ENCODE measurements around the gene TRAPPC3. TPM values are rescaled to one million over a fixed set of nuclear protein-coding genes. Genes with fewer than 3 reads are reported as not detected.

Gene TRAPPC3
- total RNA-seq, 1 experiment from 2014 or later, result 98.7 TPM

GRCh38 chr1:36092798-36093185 is 56.5 kb downstream of the TRAPPC3 start:
- Histone ChIP-seq H3K4me3 (ENCODE audit: low read depth in 2 of 2, low read length in 2 of 2) (no peak overlapping the region), H3K9me3 (ENCODE audit: control insufficient read depth, insufficient read depth, low read depth, low read length) (no peaks in the 10 kb centered on the region), H3K36me3 (ENCODE audit: control insufficient read depth, insufficient read depth, low read length) (peaks cover 13% of the 10 kb centered on the region), H3K27ac (ENCODE audit: low read length) (no peak overlapping the region), H3K27me3 (ENCODE audit: control insufficient read depth, insufficient read depth, low read length) (no peaks in the 10 kb centered on the region), H3K4me1 (ENCODE audit: control insufficient read depth, insufficient read depth, low read length) (peaks cover 3% of the 10 kb centered on the region; the same call in 1 of the 2 replicates)
- no TSS peak for BruUV-seq (replicated peaks)
- no peak for DNase-seq (ENCODE audit: low read depth, low spot score)
- CTCF ChIA-PET, result no interaction called here
- ATAC-seq, result no peak
- POLR2A ChIA-PET, result no interaction called here
- TF ChIP-seq SIN3A (IDR thresholded peaks at IDR 0.05; ENCODE audit: borderline replicate concordance, insufficient read depth, low read depth, low read length) (no peak), POLR2AphosphoS5 (IDR thresholded peaks at IDR 0.05; ENCODE audit: low read depth, low read length) (no peak), TCF7L2 (IDR thresholded peaks at IDR 0.05; ENCODE audit: low read depth, low read length) (no peak)
- TF ChIP-seq, protein P1, sequence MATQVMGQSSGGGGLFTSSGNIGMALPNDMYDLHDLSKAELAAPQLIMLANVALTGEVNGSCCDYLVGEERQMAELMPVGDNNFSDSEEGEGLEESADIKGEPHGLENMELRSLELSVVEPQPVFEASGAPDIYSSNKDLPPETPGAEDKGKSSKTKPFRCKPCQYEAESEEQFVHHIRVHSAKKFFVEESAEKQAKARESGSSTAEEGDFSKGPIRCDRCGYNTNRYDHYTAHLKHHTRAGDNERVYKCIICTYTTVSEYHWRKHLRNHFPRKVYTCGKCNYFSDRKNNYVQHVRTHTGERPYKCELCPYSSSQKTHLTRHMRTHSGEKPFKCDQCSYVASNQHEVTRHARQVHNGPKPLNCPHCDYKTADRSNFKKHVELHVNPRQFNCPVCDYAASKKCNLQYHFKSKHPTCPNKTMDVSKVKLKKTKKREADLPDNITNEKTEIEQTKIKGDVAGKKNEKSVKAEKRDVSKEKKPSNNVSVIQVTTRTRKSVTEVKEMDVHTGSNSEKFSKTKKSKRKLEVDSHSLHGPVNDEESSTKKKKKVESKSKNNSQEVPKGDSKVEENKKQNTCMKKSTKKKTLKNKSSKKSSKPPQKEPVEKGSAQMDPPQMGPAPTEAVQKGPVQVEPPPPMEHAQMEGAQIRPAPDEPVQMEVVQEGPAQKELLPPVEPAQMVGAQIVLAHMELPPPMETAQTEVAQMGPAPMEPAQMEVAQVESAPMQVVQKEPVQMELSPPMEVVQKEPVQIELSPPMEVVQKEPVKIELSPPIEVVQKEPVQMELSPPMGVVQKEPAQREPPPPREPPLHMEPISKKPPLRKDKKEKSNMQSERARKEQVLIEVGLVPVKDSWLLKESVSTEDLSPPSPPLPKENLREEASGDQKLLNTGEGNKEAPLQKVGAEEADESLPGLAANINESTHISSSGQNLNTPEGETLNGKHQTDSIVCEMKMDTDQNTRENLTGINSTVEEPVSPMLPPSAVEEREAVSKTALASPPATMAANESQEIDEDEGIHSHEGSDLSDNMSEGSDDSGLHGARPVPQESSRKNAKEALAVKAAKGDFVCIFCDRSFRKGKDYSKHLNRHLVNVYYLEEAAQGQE (IDR thresholded peaks at IDR 0.05; ENCODE audit: insufficient read depth in 1 of 2, low read depth in 2 of 2, low read length in 1 of 2), result no peak
- TF ChIP-seq, protein P2, sequence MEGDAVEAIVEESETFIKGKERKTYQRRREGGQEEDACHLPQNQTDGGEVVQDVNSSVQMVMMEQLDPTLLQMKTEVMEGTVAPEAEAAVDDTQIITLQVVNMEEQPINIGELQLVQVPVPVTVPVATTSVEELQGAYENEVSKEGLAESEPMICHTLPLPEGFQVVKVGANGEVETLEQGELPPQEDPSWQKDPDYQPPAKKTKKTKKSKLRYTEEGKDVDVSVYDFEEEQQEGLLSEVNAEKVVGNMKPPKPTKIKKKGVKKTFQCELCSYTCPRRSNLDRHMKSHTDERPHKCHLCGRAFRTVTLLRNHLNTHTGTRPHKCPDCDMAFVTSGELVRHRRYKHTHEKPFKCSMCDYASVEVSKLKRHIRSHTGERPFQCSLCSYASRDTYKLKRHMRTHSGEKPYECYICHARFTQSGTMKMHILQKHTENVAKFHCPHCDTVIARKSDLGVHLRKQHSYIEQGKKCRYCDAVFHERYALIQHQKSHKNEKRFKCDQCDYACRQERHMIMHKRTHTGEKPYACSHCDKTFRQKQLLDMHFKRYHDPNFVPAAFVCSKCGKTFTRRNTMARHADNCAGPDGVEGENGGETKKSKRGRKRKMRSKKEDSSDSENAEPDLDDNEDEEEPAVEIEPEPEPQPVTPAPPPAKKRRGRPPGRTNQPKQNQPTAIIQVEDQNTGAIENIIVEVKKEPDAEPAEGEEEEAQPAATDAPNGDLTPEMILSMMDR (IDR thresholded peaks at IDR 0.05), result no peak
- intact Hi-C loops (cut with micrococcal nuclease; ENCODE audit: unreplicated experiment) (no loop called here), in situ Hi-C loops (cut with HindIII; ENCODE audit: low pct_unique_long_range_greater_than_20kb, low sequenced_read_pairs) (no loop called here)

DNA sequence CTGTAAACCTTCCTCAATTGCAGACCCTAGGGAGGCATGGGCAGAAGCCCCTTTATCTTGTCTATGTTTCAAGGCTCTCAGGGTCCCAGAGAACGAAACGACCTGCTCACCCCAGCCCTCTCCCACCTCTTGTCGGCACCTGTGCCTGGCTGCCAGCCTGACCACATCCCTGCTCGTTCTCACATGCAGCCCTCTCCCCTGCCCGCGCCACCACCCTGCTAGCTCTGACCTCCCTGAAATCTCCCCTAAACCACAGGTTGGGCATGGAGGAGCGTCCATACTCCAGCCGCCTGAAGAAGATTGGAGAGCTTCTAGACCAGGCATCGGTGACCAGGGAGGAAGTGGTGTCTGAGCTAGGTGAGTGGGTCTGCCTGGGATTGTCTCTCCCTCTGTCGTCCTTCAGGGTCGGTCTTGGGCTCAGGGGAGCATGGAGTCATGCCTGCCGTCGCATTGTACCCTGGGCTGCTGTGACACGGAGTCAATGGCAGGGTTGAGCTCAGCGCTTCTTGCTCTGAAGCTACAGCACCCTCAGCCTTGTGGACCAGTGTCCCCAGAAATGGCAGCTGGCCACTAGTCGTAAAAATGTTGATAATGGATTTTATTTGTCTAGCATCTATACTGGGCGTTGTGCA is 57.0 kb downstream of the TRAPPC3 start:
- no TSS peak for BruUV-seq (replicated peaks)

More for the DNA sequence above, 57.0 kb downstream of the TRAPPC3 start:
- intact Hi-C loops (cut with micrococcal nuclease; ENCODE audit: unreplicated experiment), result no loop called here
- no peak for ATAC-seq
- TF ChIP-seq POLR2AphosphoS5 (IDR thresholded peaks at IDR 0.05; ENCODE audit: low read depth, low read length) (no peak), SIN3A (IDR thresholded peaks at IDR 0.05; ENCODE audit: borderline replicate concordance, insufficient read depth, low read depth, low read length) (no peak), TCF7L2 (IDR thresholded peaks at IDR 0.05; ENCODE audit: low read depth, low read length) (no peak)
- TF ChIP-seq, protein P2 (IDR thresholded peaks at IDR 0.05), result no peak
- TF ChIP-seq, protein P1 (IDR thresholded peaks at IDR 0.05; ENCODE audit: insufficient read depth in 1 of 2, low read depth in 2 of 2, low read length in 1 of 2), result no peak
- Histone ChIP-seq H3K9me3 (ENCODE audit: control insufficient read depth, insufficient read depth, low read depth, low read length) (no peaks in the 10 kb centered on the region), H3K4me3 (ENCODE audit: low read depth in 2 of 2, low read length in 2 of 2) (no peak overlapping the region), H3K36me3 (ENCODE audit: control insufficient read depth, insufficient read depth, low read length) (peaks cover 13% of the 10 kb centered on the region), H3K27ac (ENCODE audit: low read length) (no peak overlapping the region), H3K4me1 (ENCODE audit: control insufficient read depth, insufficient read depth, low read length) (peaks cover 3% of the 10 kb centered on the region; the same call in 1 of the 2 replicates), H3K27me3 (ENCODE audit: control insufficient read depth, insufficient read depth, low read length) (no peaks in the 10 kb centered on the region)
- POLR2A ChIA-PET, result no interaction called here
- CTCF ChIA-PET, result no interaction called here
- no peak for DNase-seq (ENCODE audit: low read depth, low spot score)
- in situ Hi-C loops (cut with HindIII; ENCODE audit: low pct_unique_long_range_greater_than_20kb, low sequenced_read_pairs), result no loop called here
